ENCODE data around the gene ZNF865.
A peak's percentile ranks its signal among the peaks of the same experiment; 100 is the strongest.

Gene ZNF865

DNA sequence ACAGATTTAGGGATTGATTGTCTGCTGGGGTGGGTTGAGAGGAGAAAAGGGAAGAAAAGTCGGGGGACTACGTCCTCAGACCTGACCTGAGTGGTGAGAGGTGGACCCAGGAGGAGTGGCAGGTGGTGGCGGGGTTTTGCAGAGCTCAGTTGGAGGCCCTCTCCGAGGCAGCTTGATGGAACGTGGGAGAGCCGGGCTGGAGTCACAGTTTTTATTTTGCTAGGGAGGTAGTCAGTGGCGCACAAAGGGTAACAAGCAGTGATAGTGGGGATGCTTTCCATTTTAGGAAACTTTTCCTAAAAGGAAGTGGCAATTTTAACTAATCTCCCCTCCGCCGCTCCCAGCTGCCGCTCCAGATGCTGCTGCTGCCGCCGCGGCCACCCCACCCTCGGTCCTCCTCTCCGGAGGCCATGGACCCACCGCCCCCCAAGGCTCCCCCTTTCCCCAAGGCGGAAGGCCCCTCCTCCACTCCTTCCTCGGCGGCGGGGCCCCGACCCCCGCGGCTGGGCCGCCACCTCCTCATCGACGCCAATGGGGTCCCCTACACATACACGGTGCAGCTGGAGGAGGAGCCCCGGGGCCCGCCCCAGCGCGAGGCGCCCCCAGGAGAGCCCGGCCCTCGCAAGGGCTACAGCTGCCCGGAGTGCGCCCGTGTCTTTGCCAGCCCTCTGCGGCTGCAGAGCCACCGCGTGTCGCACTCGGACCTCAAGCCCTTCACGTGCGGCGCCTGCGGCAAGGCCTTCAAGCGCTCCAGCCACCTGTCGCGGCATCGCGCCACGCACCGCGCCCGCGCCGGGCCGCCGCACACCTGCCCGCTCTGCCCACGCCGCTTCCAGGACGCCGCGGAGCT lies 36.9 kb downstream of the ZNF865 start:
- peak overlapping the region; percentile 86 for H3K27ac ChIP-seq
- no peak for DNase-seq (ENCODE audit: low read depth, low spot score)

DNA sequence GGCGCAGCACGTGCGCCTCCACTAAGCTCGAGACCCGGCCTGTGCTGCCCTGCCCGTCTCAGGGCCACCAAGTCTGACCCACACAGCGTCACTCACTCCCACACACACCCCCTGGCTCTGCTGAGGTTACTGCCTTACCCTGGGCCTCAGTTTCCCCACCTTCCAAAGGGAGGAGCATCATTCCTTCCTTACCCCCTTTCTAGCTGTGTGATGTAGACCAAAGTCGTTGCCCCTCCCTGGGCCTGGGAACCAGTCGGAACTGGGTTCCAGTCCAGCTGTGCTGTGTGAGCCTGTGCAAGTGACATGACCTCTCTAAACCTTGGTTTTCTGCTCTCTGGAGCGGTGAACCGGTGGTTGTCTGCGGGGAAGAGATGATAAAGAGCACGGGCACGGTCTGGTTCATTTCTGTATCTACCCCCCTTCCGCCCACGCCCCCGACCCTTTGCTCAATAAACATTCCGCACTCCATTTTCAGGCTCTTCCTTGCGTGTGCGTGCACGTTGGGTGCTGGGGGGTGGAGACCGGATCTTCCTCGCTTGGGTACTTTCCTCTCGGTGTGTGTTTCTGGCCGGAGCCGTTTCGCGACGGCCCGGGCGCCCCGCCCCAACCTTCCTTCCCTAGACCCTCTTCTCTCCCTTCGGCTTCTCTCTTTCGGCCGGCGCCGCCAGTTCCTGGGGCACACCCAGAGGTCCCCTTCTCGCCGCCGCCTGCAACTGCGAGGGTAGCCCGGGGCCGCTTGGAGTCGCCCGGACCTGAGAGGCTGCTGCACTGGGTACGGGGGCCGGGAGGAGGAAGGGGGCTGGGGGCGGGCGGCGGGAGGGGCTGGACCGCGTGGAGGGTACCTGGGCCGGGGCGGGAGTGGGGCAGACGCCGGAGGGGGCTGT lies 37.8 kb downstream of the ZNF865 start, which contains the start of gene ZNF581:
Gene ZNF581 (plus strand): TSS at position 647 of the 884 bp plus-strand sequence. CDS start 923 bp downstream, outside the sequence.
- no peak for DNase-seq (ENCODE audit: low read depth, low spot score)
- H3K27ac ChIP-seq, result peak within 1 kb of the TSS; percentile 86

DNA sequence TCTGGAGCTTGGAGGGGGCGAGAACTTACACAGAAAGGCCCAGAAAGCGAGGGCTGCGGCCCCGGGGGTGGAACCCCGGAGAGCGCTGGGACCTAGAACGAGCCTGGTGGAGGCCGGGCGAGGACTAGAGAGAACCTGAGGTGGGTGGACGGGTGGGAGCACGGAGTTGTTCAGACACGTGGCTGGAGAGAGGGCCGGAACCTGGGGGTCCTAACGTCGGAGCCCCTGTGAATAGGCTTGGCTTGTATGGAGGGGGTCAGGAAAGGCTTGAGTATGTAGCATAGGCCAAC lies 38.4 kb downstream of the ZNF865 start:
- peak overlapping the region; percentile 86 for H3K27ac ChIP-seq
- DNase-seq (ENCODE audit: low read depth, low spot score), result no peak

DNA sequence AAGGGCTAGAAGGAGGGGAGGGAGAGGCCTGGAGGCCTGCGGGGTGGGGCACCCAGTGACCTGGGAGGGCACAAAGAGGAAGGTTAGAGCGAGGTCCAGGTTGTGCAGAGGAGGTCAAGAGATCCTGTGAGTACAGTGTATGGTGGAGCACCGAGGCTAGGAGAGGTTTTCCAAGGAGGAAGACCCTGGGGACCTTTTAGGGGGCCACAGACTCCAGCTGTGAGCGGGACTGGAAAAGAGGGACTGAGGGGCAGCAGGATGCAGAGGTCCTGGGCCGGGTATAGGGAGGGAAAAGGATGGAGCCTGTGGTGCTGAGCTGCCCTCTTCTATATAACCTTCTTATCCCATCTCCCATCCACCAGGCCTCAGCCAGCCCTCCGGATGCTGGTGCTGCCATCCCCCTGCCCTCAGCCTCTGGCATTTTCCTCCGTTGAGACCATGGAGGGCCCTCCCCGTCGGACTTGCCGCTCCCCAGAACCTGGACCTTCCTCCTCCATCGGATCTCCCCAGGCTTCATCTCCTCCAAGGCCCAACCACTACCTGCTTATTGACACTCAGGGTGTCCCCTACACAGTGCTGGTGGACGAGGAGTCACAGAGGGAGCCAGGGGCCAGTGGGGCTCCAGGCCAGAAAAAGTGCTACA lies 38.9 kb downstream of the ZNF865 start:
- DNase-seq (ENCODE audit: low read depth, low spot score), result no peak
- H3K27ac ChIP-seq, result peak overlapping the region; percentile 86

DNA sequence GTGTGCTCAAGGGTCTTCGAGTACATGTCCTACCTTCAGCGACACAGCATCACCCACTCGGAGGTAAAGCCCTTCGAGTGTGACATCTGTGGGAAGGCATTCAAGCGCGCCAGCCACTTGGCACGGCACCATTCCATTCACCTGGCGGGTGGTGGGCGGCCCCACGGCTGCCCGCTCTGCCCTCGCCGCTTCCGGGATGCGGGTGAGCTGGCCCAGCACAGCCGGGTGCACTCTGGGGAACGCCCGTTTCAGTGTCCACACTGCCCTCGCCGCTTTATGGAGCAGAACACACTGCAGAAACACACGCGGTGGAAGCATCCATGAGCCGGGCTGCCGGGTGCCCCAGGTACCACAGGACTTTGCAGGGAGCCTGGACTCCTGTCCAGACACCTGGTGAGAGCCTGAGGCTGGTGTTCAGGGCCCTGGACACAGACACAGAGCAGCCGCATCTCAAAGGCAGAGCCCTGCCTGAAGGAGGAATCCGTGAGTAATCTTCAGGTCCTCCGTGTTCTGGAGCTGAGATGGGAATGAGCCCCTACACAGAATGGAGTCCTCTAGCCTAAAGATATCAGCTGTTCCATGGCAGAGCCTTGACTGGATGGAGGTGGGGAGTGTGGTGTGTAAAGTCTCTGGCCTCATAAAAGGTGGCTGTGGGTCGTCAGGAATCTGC lies 39.5 kb downstream of the ZNF865 start:
- H3K27ac ChIP-seq, result no peak overlapping the region
- no peak for DNase-seq (ENCODE audit: low read depth, low spot score)

DNA sequence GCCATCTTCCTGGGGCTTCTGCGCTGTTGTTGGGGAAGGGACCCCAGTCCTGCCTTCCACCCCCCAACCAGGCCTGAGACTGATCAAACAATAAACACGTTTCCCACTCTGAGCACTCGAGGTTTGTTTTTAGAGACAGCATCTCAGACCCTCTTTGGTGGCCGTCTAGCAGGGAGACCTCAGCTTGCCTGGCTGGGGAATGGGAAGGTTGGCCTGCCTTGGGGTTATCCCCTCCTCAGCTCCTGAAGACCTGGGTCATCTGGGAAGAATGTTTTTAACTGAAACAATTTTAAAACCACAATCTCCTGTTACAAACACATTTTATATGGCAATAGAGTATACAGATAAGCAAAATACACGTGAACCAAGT lies 40.0 kb downstream of the ZNF865 start:
- no peak for DNase-seq (ENCODE audit: low read depth, low spot score)
- no peak overlapping the region for H3K27ac ChIP-seq

DNA sequence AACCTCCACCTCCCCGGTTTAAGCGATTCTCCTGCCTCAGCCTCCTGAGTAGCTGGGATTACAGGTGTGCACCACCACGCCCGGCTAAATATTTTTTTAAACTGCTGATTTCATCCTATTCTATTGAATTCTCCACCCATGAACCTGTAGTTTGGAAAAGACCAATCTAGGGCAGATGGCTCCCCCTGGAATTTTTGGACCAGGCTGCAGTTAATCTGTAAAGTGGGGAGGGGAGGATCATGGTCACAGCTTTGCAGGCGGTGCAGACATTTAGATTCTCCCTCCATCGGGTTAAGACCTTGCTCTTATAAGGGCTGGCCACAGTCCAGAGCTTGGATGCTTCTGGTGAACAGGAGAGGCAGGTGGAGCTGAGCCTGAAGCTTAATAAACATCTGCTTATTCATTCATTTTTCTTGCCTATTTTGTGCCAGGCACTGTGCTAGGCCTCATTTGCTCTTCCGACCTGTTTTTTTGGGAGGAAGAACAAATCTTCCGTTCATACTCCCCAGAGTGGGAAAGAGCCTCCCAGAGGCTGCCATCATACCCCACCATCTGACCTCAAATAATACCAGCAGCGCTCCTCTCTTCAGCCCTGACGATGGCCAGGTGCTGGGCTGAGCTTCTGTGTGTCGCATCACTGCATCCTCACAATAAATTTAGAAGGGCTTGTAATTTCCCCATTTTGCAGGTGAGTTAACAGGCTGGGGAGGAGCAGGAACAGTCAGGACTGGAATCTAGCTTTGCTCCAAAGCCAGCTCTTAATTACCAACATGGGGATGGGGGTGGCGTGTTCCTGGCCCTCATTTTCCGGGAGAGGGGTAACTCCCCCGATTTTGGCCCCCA lies 41.7 kb downstream of the ZNF865 start:
- DNase-seq (ENCODE audit: low read depth, low spot score), result no peak
- peak overlapping the region; percentile 40 for H3K27ac ChIP-seq

DNA sequence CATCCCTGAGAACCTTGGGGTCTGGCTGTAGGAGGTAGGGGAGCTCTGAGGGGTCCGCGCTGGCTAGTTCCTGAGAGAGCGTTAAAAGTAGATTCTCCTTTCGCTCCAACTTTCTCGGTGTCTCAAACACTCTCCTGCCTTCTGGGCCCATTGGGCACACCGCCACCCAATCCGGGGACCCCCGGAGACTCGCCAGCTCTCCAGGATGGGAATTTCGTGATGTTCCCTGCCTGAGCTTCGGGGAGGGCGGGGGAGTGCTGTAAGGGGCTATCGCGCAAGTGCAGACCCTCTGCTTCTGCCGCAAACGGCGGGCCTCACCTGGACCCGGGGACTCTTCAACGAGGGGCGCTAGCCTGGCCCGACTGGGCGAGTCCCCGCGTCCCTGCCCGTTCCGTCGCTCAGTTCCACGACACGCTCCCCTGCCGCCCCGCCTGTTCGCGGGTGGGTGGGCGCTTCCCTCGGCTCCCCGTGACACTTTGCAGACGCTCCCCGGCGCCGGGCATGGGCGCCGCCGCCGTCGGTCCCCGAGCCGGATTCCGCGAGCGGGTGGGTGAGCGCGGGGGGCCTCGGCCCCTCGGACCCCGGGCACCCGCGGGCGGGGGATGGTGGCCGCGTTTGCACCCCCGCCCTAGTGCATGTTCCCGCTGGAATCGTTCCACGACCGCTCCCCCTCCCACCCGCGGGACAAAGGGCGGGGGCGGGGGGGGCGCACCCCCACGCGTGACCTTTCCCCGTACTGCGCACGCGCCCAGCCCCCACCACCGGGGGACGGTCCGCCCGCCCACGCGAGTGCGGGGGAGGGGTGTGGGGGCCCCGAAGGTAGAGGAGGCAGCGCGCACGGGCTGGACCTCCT lies 42.5 kb downstream of the ZNF865 start, which contains the start of gene CCDC106:
Gene CCDC106 (plus strand): TSS at position 481 of the 853 bp plus-strand sequence. CDS start 835 bp downstream, outside the sequence.
- no peak for DNase-seq (ENCODE audit: low read depth, low spot score)
- H3K27ac ChIP-seq, result peak within 1 kb of the TSS; percentile 40

DNA sequence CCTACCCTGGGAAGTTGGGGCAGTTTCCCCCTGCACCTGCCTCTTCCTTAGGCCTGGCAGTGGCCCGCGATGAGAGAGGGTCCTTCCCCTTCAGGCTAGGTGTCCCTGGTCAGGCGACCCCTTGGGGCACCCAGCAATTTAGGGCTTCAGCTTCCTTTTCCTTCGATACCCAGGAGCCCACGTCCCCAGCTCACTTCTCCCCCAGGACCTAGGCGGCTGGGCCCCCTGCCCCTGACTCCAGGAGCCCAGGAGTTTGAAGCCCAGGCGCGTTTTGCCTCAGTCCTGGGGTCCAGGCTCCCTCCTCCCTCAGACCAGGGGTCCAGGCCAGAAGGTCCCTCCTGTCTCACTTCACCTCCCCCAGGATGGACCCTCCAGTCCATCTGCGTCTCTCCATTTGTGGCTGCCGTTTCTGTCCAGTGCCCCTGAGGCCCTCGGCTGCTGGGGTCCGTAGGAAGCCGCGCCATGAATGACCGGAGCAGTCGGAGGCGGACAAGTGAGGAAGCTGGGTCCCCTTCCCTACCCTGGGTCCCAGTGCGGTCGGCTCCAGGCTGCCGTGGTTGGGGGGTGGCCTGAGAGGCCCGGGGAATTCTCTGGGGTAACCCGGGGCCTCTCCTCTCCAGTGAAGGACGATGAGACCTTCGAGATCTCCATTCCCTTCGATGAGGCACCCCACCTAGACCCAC lies 43.3 kb downstream of the ZNF865 start:
- DNase-seq (ENCODE audit: low read depth, low spot score), result no peak
- H3K27ac ChIP-seq, result no peak overlapping the region

DNA sequence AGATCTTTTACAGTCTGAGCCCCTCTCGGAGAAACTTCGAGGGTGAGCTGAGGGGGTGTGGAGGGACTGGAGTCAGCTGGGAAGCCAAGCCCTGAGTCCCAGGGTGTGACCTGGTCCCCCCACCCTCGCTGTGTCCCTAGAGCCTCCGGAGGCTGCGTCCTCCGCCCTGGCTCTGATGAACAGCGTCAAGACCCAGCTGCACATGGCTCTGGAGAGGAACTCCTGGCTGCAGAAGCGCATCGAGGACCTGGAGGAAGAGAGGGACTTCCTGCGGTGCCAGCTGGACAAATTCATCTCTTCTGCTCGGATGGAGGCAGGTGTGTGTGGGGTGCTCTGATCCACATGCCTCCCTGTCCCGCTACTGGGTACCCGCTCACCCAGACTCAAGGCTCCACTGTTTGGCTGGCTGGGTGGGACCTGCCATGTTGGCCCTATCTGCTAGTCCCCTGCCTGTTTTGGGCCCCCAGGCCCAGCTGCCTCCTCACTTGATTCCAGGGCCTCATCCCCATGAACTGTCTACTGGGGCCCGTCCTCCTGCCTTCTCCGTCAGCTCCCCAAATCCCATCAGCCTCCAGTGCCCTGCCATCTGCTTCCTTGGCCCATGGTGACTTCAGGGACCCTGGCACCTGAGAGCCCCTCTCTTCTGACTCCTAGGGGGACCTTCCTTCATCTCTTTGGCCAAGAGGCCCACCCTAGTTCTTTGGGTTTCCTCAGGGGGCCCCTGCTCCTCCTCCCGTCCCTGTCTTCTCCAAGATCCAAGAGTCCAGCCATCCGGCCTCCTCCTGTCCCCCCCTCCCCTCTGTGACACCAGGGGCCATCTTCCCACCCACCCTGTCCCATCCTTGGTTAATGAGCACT lies 44.0 kb downstream of the ZNF865 start:
- DNase-seq (ENCODE audit: low read depth, low spot score), result no peak
- no peak overlapping the region for H3K27ac ChIP-seq

DNA sequence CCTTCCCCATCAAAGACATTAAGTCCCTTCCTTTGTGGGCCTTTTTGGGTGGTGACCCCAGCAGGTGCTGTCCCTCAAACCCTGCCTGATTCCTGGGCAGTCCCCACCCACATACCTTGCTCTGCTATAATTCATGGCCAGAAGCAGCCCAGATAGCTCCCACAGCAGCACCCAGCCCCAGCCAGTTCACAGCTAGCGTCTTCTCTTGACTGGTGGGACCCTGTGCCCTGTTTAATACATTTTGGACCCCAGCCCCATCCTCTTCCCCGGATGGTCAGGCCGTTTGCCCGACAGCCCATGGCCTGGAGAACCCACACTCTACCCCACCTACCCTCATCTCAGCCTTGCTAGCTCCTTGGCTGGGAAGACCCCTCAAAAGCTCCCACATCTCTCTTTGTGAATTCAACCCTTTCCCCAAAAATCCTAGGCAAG lies 44.7 kb downstream of the ZNF865 start:
- H3K27ac ChIP-seq, result no peak overlapping the region
- no peak for DNase-seq (ENCODE audit: low read depth, low spot score)

DNA sequence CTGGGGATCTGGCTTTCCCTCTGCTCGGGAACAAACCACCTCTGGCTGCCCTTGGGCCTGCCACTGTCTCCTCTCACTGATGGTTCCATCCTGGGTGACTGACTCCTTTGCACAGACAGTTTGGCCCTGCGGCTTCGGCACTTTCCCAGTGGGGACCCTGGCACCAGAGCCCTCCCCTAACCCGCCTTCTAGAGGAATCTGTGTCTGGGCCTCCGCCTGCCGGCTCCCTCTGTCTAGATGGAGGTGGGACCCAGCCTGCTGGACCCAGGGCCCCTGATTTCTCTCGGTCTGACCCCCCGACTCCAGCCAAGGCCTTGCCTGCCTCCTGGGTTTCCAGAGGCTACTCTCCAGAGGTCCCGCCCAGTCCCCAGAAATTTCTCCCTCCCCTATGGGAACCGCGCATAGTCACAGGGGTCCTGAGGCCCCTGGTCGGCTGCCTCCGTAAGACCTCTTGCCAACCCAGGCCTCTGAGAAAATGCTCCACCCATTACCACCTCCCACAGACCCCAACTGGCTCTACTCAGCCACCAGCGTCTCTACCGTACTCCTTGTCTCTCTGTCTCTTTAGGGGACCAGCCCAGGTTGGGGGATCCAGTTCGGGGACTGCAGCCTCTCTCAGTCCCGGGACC lies 45.3 kb downstream of the ZNF865 start:
- H3K27ac ChIP-seq, result no peak overlapping the region
- DNase-seq (ENCODE audit: low read depth, low spot score), result no peak

DNA sequence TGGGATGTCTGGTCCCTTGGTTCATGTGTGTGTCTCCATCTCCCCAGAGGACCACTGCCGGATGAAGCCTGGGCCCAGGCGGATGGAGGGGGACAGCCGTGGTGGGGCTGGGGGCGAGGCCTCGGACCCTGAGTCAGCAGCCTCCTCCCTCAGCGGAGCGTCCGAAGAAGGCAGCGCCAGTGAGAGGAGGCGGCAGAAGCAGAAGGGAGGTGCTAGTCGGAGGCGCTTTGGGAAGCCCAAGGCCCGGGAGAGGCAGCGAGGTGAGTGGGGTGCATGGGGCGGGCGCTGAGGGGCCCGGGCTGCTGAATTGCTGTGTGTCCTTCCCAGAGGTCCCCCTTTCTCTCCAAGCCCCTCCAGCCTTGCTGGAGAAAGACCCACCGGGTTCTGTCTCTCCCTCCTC lies 45.8 kb downstream of the ZNF865 start:
- H3K27ac ChIP-seq, result no peak overlapping the region
- no peak for DNase-seq (ENCODE audit: low read depth, low spot score)

DNA sequence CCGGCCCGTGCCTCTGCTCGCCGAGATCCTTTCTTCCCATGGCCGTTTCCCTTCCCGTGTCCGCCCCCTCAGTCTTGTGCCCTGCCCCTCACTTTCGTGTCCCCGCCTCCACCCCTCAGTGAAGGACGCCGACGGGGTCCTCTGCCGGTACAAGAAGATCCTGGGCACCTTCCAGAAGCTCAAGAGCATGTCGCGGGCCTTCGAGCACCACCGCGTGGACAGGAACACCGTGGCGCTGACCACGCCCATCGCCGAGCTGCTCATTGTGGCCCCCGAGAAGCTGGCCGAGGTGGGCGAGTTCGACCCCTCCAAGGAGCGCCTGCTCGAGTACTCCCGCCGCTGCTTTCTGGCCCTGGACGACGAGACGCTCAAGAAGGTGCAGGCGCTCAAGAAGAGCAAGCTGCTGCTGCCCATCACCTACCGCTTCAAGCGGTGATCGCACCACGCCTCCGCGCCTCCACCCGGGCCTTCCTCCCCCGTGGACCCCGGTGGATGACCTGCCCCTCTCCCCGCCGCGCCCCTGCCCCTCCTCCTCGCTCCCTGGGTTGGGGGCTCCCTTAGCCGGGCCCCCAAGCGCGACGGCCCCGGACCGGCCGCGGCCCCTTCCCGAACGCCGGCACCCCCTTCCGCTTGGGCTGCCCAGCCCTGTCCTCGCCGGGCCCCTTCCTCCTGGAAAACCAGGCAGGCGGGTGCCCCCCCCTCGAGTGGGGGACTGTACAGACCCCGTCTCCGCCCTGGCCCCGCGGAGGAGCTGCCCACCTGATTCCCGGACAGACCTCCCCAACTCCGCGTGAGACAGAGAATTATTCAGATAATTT lies 47.1 kb downstream of the ZNF865 start:
- DNase-seq (ENCODE audit: low read depth, low spot score), result no peak
- H3K27ac ChIP-seq, result no peak overlapping the region

DNA sequence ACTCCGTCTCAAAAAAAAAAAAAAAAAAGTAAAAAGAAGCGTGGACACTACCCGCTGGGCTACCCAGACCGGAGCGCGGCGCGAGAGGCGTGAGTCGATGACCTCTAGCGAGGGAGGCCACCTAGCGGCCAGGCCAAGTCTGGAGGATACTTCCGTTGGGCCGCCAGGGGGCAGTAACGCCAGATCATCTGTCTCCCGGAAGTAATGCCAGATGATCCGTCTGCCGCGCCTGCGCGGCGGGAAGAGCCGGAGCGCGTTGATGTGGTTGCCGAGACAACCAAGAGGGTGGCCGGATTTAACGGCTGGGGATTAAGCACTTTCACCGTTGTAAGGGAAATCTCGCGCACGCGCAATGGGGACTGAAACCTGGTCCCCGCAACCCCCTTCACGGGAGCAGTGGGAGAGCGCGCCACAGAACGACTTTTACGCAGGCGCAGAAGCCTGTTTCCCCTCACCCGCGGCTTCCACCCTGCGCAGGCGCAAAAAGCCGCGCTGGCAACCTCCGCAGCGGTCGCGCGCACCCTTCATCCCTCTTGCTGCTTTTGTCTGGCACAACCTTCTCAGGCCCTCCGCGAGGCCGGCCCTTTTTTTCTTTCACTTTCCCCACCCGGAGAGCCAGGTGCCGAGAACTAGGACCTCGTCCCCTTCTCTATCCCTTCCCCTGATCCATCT lies 48.3 kb downstream of the ZNF865 start:
- peak; percentile 89 for DNase-seq (ENCODE audit: low read depth, low spot score)
- H3K27ac ChIP-seq, result peak overlapping the region; percentile 98

Measured in epithelial cell of prostate (primary cell).